OCI-LY7 (cell line): ENCODE data around the gene UNG. TPM values are rescaled to one million over a fixed set of nuclear protein-coding genes. Genes with fewer than 3 reads are reported as not detected.
A peak's percentile ranks its signal among the peaks of the same experiment; 100 is the strongest.

Experiments
- BruUV-seq: library from RNA; stranded (reverse); fragments of 400-500 nt; replicated peaks from 2 replicates; lab custom pipeline; 2021; lab: Mats Ljungman, UMichigan
- CTCF ChIA-PET: fragments of 300-600 bp; sonication (Branson Sonifier 250); formaldehyde crosslinking; loops from one replicate; lab custom pipeline; 2022; ENCODE audit warnings: antibody characterized with exemption; ENCODE audit not compliant: unreplicated experiment; lab: Charles Lee
- POLR2A ChIA-PET: fragments of 300-600 bp; sonication (Branson Sonifier 250); formaldehyde crosslinking; loops from one replicate; lab custom pipeline; 2022; ENCODE audit warnings: antibody characterized with exemption; lab: Charles Lee
- DNase-seq: peaks from one replicate; pipeline ENCODE4 v3.0.0-alpha.2; 2015; ENCODE audit warnings: low spot score
- H2AFZ ChIP-seq: fragments of 200-600 bp; sonication (generic), shearing (Covaris generic); 2 replicates; pipeline ENCODE4 v1.6.1; 2014; ENCODE audit warnings: mild to moderate bottlenecking, antibody characterized with exemption, low read length, moderate library complexity
- H3K27ac ChIP-seq: fragments of 200-600 bp; sonication (generic); 2 replicates; pipeline ENCODE4 v1.5.1; 2014; ENCODE audit warnings: mixed run types, low read depth, mild to moderate bottlenecking, moderate library complexity, low read length, inconsistent platforms; ENCODE audit not compliant: poor library complexity, severe bottlenecking
- H3K36me3 ChIP-seq: fragments of 200-600 bp; sonication (generic); 2 replicates; pipeline ENCODE4 v1.6.1; 2014; ENCODE audit warnings: mild to moderate bottlenecking, antibody characterized with exemption, low read length, moderate library complexity, mixed read lengths; ENCODE audit not compliant: insufficient read depth
- H3K4me1 ChIP-seq: fragments of 200-600 bp; sonication (generic); 2 replicates; pipeline ENCODE4 v1.5.1; 2014; ENCODE audit warnings: mild to moderate bottlenecking, low read length; ENCODE audit not compliant: insufficient read depth, poor library complexity, severe bottlenecking
- H3K4me2 ChIP-seq: fragments of 200-600 bp; sonication (generic); 2 replicates; pipeline ENCODE4 v1.6.1; 2014; ENCODE audit warnings: mild to moderate bottlenecking, low read length
- H3K4me3 ChIP-seq: fragments of 200-600 bp; sonication (generic); 2 replicates; pipeline ENCODE4 v1.5.1; 2014; ENCODE audit warnings: mild to moderate bottlenecking, low read depth, low read length; ENCODE audit not compliant: poor library complexity, severe bottlenecking
- H3K79me2 ChIP-seq: fragments of 200-600 bp; sonication (generic); 2 replicates; pipeline ENCODE4 v1.6.1; 2016; ENCODE audit warnings: low read depth, mild to moderate bottlenecking, low read length, moderate library complexity, mixed read lengths; ENCODE audit not compliant: insufficient read depth
- H3K9me2 ChIP-seq: fragments of 200-600 bp; sonication (generic); 2 replicates; pipeline ENCODE4 v1.6.1; 2016; ENCODE audit warnings: mild to moderate bottlenecking, low read length, mixed read lengths; ENCODE audit not compliant: insufficient read depth
- H3K9me3 ChIP-seq: fragments of 200-600 bp; sonication (generic); 2 replicates; pipeline ENCODE4 v1.6.1; 2014; ENCODE audit warnings: mild to moderate bottlenecking, mixed run types, low read length, mixed read lengths
- H4K20me1 ChIP-seq: fragments of 200-600 bp; sonication (generic); 2 replicates; pipeline ENCODE4 v1.6.1; 2014; ENCODE audit warnings: mild to moderate bottlenecking, antibody characterized with exemption, low read length, moderate library complexity, mixed read lengths; ENCODE audit not compliant: insufficient read depth
- CTCF ChIP-seq: fragments of 200-600 bp; sonication (generic); conservative IDR thresholded peaks from 2 replicates; pipeline ENCODE4 v1.5.1; 2014; ENCODE audit warnings: mild to moderate bottlenecking, antibody characterized with exemption, low read length, moderate library complexity, mixed read lengths
- EZH2phosphoT487 ChIP-seq: fragments of 200-600 bp; sonication (generic); IDR thresholded peaks from 2 replicates; pipeline ENCODE4 v1.6.1; 2018; ENCODE audit warnings: low read depth, borderline replicate concordance, mild to moderate bottlenecking, mixed run types, antibody characterized with exemption, low read length, moderate library complexity, mixed read lengths
- intact Hi-C: fragments of 100-400 bp; cut with micrococcal nuclease; formaldehyde crosslinking; loops from one replicate; pipeline ENCODE4 v1.10.0; 2022; ENCODE audit not compliant: unreplicated experiment
- total RNA-seq, 2 experiments: library from RNA; depleted of rRNA in 1 of 2; stranded (reverse); fragments of >200 nt in 1 of 2; shearing (Covaris generic) in 1 of 2; gene quantifications; 2 replicates each; pipeline ENCODE4 v1.2.3, GENCODE V29; 2014 to 2022

UNG gene
- total RNA-seq, 2 experiments from 2014 or later = 60.6 to 84.1 TPM

GRCh38 chr12:109064143-109064542 lies 33.3 kb upstream of the UNG start:
- Histone ChIP-seq H3K9me2 (no peaks in the 10 kb centered on the region), H3K4me3 (no peak overlapping the region), H3K36me3 (peaks cover 63% of the 10 kb centered on the region), H3K79me2 (peaks cover 8% of the 10 kb centered on the region; the same call in 1 of the 2 replicates), H3K4me1 (peaks cover 74% of the 10 kb centered on the region), H2AFZ (no peak overlapping the region), H4K20me1 (no peaks in the 10 kb centered on the region), H3K27ac (peak overlapping the region; percentile 94), H3K4me2 (peak overlapping the region; percentile 14), H3K9me3 (peaks cover 16% of the 10 kb centered on the region)
- ChIA-PET POLR2A (interaction anchor here (0.6 to 1.4 kb wide), 6 partner anchors 10 to 428 kb away, joined by 3 to 5 read pairs (median 3); no protein-coding TSS in a partner anchor), CTCF (no interaction called here)
- BruUV-seq = no TSS peak
- DNase-seq = no peak
- TF ChIP-seq EZH2phosphoT487 (no peak), CTCF (no peak)
- intact Hi-C loops = loop anchor here (5.0 kb wide), 1 partner anchor 502 kb away; the partner anchor contains the start of genes ISCU and SART3

GRCh38 chr12:109065154-109065852 lies 32.1 kb upstream of the UNG start:
- Histone ChIP-seq H3K9me2 (no peaks in the 10 kb centered on the region), H3K9me3 (peaks cover 16% of the 10 kb centered on the region), H3K4me1 (peaks cover 63% of the 10 kb centered on the region), H4K20me1 (no peaks in the 10 kb centered on the region), H3K79me2 (peaks cover 7% of the 10 kb centered on the region; the same call in 1 of the 2 replicates), H3K4me2 (no peak overlapping the region), H3K27ac (peak overlapping the region; percentile 94), H3K36me3 (peaks cover 65% of the 10 kb centered on the region), H2AFZ (no peak overlapping the region; the same call in 1 of the 2 replicates), H3K4me3 (no peak overlapping the region)
- TF ChIP-seq EZH2phosphoT487 (no peak), CTCF (no peak)
- no TSS peak for BruUV-seq
- intact Hi-C loops = no loop called here
- CTCF ChIA-PET = no interaction called here
- POLR2A ChIA-PET = interaction anchor here (1.0 to 1.3 kb wide), 2 partner anchors 12 to 20 kb away, joined by 3 to 5 read pairs; no protein-coding TSS in a partner anchor
- no peak for DNase-seq

- no TSS peak for BruUV-seq
- peaks cover 68% of the 10 kb centered on the region for H3K36me3 ChIP-seq
- no peak for DNase-seq
- no peak overlapping the region for H3K4me3 ChIP-seq
- H3K9me2 ChIP-seq = no peaks in the 10 kb centered on the region
- H3K9me3 ChIP-seq = peaks cover 16% of the 10 kb centered on the region
- no peaks in the 10 kb centered on the region for H4K20me1 ChIP-seq
- peaks cover 57% of the 10 kb centered on the region for H3K4me1 ChIP-seq
- ChIA-PET CTCF (no interaction called here), POLR2A (no interaction called here)
- H3K27ac ChIP-seq = peak overlapping the region; percentile 94
- no peak overlapping the region for H3K4me2 ChIP-seq
- peaks cover 5% of the 10 kb centered on the region; the same call in 1 of the 2 replicates for H3K79me2 ChIP-seq
- H2AFZ ChIP-seq = no peak overlapping the region; the same call in 1 of the 2 replicates
- intact Hi-C loops = no loop called here
- TF ChIP-seq CTCF (no peak), EZH2phosphoT487 (no peak)
Measured at GRCh38 chr12:109065853-109066193, 31.6 kb upstream of the UNG start.
